GF-D8 (cell line): ENCODE data around the gene PNLDC1.
A peak's percentile ranks its signal among the peaks of the same experiment; 100 is the strongest.
"Not testable (repeated sequence)": the region's sequence is repeated elsewhere in the genome, so short reads cannot be mapped to it uniquely, and the experiment has no call there.

ENCODE experiments used
- DNase-seq: peaks from one replicate; lab custom pipeline; 2025; lab: John Stamatoyannopoulos, UW

Gene PNLDC1

GRCh38 chr6:159819932-159820640 lies 20.0 kb downstream of the PNLDC1 start:
- DNase-seq, result peak; percentile 43

GRCh38 chr6:159821122-159821521 lies 21.0 kb downstream of the PNLDC1 start:
- no peak for DNase-seq

- DNase-seq, result no peak
These were observed 21.6 kb downstream of the PNLDC1 start for GRCh38 chr6:159821726-159822125.

DNA sequence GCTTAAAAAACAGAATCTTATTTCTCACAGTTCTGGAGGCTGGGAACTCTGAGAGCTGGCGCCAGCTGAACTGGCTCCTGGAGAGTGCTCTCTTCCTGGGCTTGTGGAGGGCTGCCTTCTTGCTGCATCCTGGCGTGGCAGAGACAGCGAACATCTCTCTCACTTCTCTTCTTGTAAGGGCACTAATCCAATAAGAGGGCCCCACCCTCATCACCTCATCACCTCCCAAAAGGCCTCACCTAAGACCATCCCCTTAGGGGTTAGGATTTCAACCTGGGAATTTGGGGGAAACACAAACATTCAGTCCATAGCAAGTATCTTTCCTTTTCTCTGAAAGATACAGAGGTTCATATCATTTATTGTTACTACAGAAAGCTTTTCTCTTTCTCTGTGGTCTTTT lies 23.9 kb downstream of the PNLDC1 start:
- no peak for DNase-seq

DNA sequence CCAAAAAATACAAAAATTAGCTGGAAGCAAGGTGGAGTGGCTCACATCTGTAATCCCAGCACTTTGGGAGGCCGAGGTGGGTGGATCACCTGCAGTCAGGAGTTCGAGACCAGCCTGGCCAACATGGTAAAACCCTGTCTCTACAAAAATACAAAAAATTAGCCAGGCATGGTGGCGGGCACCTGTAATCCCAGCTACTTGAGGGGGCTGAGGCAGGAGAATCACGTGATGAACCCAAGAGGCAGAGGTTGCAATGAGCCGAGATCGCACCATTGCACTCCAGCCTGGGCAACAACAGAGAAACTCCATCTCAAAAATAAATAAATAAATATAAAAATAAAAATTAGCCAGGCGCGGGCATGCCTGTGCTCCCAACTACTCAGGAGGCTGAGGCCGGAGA lies 24.6 kb downstream of the PNLDC1 start:
- not testable (repeated sequence) for DNase-seq

DNA sequence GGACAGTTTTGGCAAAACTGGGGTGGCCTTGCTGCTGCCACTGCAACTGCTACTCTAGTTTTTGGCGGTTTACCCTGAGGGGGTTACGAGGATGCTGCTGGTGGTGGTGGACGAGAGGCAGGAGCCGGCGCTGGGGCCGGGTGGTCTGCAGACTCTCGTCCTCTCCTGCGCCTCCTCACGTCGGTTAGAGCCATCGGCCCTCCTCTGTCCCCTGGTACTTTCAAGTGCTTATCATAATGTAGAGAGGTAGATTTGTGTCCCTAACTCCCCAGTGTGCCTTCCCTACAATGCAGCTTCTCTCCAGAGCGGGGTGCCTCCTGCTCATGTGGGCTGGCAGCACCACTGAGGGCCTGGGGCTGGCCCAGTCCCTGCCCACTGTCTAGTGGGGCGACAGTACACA lies 25.9 kb downstream of the PNLDC1 start:
- DNase-seq, result no peak

GRCh38 chr6:159826968-159827647 lies 27.0 kb downstream of the PNLDC1 start:
- DNase-seq, result no peak

DNA sequence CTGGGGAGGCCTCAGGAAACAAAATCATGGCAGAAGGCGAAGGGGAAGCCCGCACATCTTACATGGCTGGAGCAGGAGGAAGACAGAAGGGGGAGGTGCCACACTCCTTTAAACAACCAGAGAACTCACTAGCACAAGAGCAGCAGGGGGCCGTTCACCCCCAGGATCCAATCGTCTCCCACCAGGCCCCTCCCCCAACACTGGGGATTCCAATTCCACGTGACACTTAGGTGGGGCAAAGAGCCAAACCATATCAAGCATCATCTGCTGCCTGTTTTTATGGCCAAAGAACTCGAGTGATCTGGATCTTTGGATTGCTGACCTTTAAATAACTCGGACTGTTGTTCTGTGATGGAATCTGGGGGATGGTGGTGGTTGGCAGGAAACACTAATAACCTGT lies 28.0 kb downstream of the PNLDC1 start:
- no peak for DNase-seq

GRCh38 chr6:159829526-159829925 lies 29.4 kb downstream of the PNLDC1 start:
- no peak for DNase-seq

DNA sequence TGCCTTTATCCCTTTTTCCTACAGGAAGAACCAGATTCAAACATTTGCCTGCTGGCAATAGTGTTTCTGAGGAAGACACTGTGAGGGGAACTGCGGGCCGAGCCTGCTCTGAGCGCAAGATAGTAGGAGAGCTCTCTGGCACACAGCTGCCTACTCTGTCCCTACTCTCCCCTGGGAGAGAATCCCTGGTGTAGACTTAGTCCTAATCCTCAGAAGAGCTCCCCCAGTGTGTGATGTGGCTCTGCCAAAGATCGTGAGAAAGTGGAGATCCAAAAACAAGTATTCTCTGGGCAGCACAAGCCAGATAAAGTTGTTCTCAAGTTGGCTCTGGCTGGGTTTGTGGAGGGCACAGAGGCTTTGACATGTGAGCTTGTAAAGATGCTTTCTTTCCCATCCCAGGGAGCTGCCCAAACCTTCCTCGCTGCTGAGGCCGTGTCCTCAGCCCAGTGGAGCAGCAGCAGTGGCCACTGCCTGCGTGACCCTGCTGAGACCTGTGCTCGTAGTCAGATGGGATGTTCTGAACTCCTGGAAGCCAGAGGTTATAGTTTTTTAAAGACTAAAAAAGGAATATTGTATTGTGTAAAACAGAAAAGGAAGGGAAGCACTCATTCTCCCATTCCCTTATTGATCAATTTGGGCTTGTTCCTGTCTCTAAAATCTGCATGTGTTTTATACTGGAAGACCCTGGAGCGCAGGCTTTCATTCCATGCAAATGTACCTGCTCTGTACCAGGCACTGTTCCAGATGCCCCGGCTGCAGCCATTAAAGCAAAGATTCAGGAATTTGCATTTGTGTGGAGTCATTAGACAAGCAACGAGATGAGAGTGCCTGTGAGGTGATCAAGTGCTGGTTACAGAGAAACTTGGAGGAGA lies 30.7 kb downstream of the PNLDC1 start:
- no peak for DNase-seq

GRCh38 chr6:159831373-159831679 lies 31.2 kb downstream of the PNLDC1 start:
- DNase-seq, result no peak

DNA sequence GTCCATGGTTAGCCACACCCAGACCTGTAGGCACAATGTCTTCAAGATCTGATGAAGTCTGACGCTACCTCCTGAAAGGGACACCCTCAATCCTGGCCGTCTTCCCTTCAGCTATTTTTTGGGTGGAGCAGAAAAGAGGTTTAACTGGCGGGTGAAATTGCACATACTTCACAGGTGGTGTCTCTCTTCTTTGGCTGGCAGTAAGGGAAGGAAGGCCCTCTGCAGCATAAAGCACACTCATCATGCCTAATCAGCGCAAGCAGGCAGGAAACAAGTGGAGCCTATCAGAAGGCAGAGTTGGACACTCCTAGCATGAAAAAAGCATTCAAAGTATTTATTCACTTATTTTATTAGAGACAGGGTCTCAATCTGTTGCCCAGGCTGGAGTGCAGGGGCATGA lies 32.9 kb downstream of the PNLDC1 start:
- no peak for DNase-seq

GRCh38 chr6:159833556-159833955 lies 33.5 kb downstream of the PNLDC1 start:
- no peak for DNase-seq

DNA sequence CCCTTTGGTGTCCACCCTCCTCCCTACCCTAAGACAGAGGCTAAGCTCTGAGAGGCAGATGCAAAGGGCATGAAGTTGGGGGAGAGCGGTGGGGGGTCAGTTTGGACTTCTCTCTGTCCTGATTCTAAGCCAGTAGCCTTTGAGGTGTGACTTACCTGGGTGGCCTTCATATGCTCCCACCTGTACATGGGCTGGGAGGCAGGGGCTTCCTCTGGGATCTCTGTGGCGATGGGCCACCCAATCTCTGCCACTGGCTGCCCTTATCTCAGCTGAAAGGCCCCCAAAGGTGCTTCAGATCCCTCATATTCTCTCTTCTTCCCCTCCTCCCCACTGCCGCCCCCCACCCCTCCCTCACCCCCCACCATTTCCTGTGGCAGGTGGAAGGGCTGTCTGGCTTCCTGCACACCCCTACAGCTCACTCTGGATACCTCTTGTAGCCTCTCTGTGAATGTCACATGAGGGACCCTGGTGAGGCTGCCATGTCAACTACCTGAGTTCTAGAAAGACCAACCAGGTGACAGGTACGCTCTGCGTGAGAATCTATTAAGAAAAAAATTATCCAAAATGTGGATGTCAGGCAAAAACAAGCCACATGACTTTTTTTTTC lies 34.0 kb downstream of the PNLDC1 start:
- DNase-seq, result no peak

- DNase-seq, result no peak
These were observed 36.8 kb downstream of the PNLDC1 start for GRCh38 chr6:159836718-159837490.

- DNase-seq, result no peak
These were observed 37.4 kb downstream of the PNLDC1 start for GRCh38 chr6:159837511-159837910.

DNA sequence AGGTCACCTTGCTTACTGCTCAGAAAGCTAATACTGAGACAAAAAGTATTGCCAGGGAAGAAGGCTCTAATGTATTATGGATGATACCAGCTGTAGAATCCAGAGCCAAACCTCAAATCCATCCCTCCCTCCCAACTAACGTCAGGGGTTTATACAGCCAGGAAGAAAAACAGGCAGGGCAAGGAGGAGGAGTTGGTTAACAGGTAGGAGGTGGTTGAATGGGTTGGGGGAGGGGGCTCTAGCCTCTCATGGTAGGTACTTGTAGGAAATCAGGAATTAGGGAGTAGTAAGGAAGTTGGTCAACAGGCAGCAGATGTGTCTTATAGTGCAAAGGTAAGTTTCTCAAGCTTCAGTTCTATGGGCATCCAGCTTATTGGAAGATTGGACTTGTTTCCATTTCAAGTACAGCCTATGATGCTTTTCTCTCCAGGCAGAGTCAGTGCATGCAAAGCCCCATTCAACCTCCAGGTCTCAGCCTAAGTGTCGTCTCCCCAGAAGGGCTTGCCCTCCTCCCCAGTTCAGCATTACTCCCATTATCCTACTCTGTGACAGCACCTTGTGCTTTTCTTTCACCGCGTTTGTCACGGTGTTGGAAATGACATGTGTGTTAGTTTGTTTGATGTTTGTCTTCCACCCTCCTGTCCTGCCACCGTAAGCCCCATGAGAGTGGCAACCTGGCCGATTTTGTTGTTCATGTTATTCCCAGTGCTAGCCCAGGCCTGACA lies 38.1 kb downstream of the PNLDC1 start:
- no peak for DNase-seq

DNA sequence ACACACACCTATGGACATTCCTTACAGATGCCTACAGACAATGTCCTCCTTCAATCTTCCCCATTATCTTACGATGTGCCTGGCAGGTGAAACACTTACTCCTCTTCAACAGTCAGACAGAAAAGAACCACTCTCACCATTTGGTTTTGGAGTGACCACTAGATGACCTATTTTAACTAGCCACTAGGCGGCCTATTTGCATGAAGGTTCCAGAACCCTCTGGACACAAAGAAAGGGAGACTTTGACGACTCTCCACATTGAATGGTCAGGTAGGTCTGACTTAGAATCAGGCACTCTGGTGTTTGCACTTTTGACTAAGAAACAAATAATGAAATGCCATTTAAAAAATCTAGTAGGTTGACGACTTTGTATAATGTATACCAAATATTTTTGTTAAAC lies 42.0 kb downstream of the PNLDC1 start:
- no peak for DNase-seq

DNA sequence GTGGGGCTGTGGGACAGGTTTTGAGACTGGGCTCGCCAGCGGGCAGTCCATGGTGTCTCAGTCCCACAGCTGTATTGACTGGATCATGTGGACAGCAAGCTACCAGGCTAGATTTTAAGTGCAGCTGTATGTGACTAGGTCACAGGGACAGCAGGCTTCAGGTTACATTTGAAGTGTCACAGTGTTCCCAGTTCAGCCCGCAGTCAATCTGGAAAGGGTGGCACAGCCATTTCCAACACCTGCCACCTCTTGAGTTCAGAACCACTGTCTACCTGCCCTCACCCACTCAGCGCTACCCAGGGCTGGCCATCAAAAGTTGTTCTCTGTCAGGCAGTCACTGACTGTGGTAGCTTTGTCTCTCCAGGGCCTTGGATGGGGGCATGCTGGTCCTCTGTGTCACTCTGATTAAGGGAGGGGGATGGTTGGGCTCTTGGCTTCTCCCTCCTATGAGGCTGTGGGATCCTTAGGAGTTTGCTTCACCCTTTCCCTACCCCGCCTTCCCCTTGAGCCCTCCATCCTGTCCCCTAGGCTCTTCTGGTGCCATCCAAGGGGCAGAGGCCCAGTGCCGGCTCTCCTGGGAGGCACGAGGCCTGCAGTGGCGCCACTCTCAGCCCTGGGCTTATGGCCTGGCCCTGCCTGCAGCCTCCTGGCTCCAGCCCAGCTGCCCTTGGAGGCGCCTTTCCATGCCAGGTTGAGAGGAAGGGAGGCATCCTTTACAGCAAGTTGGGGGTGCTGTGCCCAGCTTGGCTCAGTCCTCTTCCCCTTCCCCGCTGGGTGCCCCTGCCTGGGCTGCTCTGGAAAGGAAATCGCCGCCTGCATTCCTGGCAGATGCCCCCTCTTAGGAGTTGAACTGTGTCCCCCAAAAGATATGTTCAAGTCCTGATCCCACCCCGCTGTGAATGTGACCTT lies 44.9 kb downstream of the PNLDC1 start:
- DNase-seq, result no peak

DNA sequence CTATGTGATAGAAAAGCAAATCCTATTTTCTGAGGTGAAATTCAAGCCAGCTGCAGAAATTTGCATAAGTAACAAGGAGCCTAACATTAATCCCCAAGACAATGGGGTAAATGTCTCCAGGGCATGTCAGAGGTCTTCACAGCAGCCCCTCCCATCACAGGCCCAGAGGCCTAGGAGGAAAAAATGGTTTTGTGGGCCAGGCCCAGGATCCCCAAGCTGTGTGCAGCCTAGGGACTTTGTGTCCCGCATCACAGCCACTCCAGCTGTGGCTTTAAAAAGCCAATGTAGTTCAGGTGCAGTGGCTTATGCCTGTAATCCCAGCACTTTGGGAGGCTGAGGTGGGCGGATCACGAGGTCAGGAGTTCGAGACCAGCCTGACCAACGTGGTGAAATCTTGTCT lies 48.5 kb downstream of the PNLDC1 start:
- not testable (repeated sequence) for DNase-seq
